Measurements from ENCODE around the gene TFAP2C.

- TF ChIP-seq, protein P1, sequence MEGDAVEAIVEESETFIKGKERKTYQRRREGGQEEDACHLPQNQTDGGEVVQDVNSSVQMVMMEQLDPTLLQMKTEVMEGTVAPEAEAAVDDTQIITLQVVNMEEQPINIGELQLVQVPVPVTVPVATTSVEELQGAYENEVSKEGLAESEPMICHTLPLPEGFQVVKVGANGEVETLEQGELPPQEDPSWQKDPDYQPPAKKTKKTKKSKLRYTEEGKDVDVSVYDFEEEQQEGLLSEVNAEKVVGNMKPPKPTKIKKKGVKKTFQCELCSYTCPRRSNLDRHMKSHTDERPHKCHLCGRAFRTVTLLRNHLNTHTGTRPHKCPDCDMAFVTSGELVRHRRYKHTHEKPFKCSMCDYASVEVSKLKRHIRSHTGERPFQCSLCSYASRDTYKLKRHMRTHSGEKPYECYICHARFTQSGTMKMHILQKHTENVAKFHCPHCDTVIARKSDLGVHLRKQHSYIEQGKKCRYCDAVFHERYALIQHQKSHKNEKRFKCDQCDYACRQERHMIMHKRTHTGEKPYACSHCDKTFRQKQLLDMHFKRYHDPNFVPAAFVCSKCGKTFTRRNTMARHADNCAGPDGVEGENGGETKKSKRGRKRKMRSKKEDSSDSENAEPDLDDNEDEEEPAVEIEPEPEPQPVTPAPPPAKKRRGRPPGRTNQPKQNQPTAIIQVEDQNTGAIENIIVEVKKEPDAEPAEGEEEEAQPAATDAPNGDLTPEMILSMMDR (IDR thresholded peaks at IDR 0.05), result no peak
- TF ChIP-seq POLR2A (IDR thresholded peaks at IDR 0.05), result no peak
- TF ChIP-seq EP300 (IDR thresholded peaks at IDR 0.05), result no peak
- TF ChIP-seq POLR2AphosphoS5 (IDR thresholded peaks at IDR 0.05), result no peak
Observed at GRCh38 chr20:56614196-56614595, 14.9 kb upstream of the TFAP2C start.
